ENCODE measurements around the gene FAM162B. TPM values are rescaled to one million over a fixed set of nuclear protein-coding genes. Genes with fewer than 3 reads are reported as not detected.
"Not testable (repeated sequence)": the region's sequence is repeated elsewhere in the genome, so short reads cannot be mapped to it uniquely, and the experiment has no call there.

The FAM162B gene
- polyA plus RNA-seq, 2 of the 4 experiments (the other 2 are of a cell fraction), result 0.14 TPM; not detected in 1

- TF ChIP-seq HES2 (IDR thresholded peaks at IDR 0.05), result no peak
Observed at GRCh38 chr6:116761779-116762178, 3.7 kb downstream of the FAM162B start (continued).

- CTCF ChIA-PET, result no interaction called here
- DNase-seq (ENCODE audit: low read depth in 1 of 2, low spot score in 1 of 2), result no peak
- no peaks in the 10 kb centered on the region for H3K4me1 ChIP-seq
- POLR2A ChIA-PET, result no interaction called here
- TF ChIP-seq HEYL (CRISPR knock-in tag; IDR thresholded peaks at IDR 0.05) (no peak), NPAS2 (CRISPR knock-in tag; IDR thresholded peaks at IDR 0.05; ENCODE audit: borderline replicate concordance) (no peak), NR3C1 (IDR thresholded peaks at IDR 0.05) (no peak), HDAC2 (IDR thresholded peaks at IDR 0.05) (no peak), TP53 (CRISPR knock-in tag; IDR thresholded peaks at IDR 0.05) (no peak), HOXA7 (CRISPR knock-in tag; IDR thresholded peaks at IDR 0.05) (no peak), EHF (CRISPR knock-in tag; IDR thresholded peaks at IDR 0.05) (no peak), ZFP36 (IDR thresholded peaks at IDR 0.05; ENCODE audit: borderline replicate concordance, partially characterized antibody) (no peak), ESRRA (IDR thresholded peaks at IDR 0.05; ENCODE audit: borderline replicate concordance, low read length) (no peak), RARB (CRISPR knock-in tag; IDR thresholded peaks at IDR 0.05) (no peak)
- TF ChIP-seq, protein P1, sequence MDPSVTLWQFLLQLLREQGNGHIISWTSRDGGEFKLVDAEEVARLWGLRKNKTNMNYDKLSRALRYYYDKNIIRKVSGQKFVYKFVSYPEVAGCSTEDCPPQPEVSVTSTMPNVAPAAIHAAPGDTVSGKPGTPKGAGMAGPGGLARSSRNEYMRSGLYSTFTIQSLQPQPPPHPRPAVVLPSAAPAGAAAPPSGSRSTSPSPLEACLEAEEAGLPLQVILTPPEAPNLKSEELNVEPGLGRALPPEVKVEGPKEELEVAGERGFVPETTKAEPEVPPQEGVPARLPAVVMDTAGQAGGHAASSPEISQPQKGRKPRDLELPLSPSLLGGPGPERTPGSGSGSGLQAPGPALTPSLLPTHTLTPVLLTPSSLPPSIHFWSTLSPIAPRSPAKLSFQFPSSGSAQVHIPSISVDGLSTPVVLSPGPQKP (IDR thresholded peaks at IDR 0.05; ENCODE audit: low read depth, low read length), result no peak
- TF ChIP-seq, protein P2, sequence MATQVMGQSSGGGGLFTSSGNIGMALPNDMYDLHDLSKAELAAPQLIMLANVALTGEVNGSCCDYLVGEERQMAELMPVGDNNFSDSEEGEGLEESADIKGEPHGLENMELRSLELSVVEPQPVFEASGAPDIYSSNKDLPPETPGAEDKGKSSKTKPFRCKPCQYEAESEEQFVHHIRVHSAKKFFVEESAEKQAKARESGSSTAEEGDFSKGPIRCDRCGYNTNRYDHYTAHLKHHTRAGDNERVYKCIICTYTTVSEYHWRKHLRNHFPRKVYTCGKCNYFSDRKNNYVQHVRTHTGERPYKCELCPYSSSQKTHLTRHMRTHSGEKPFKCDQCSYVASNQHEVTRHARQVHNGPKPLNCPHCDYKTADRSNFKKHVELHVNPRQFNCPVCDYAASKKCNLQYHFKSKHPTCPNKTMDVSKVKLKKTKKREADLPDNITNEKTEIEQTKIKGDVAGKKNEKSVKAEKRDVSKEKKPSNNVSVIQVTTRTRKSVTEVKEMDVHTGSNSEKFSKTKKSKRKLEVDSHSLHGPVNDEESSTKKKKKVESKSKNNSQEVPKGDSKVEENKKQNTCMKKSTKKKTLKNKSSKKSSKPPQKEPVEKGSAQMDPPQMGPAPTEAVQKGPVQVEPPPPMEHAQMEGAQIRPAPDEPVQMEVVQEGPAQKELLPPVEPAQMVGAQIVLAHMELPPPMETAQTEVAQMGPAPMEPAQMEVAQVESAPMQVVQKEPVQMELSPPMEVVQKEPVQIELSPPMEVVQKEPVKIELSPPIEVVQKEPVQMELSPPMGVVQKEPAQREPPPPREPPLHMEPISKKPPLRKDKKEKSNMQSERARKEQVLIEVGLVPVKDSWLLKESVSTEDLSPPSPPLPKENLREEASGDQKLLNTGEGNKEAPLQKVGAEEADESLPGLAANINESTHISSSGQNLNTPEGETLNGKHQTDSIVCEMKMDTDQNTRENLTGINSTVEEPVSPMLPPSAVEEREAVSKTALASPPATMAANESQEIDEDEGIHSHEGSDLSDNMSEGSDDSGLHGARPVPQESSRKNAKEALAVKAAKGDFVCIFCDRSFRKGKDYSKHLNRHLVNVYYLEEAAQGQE (IDR thresholded peaks at IDR 0.05), result no peak
- 78% methylated on average over 5 of the region's 5 CpGs for WGBS (ENCODE audit: missing lambda C conversion rate)
- no peak overlapping the region for H3K4me2 ChIP-seq
- no peaks in the 10 kb centered on the region for H3K9me3 ChIP-seq
- no peak for FAIRE-seq
- no peak for ATAC-seq
- no peak overlapping the region for H3K4me3 ChIP-seq
- H3K27ac ChIP-seq, result no peak overlapping the region
Observed at GRCh38 chr6:116745176-116745575, 20.3 kb downstream of the FAM162B start.

DNA sequence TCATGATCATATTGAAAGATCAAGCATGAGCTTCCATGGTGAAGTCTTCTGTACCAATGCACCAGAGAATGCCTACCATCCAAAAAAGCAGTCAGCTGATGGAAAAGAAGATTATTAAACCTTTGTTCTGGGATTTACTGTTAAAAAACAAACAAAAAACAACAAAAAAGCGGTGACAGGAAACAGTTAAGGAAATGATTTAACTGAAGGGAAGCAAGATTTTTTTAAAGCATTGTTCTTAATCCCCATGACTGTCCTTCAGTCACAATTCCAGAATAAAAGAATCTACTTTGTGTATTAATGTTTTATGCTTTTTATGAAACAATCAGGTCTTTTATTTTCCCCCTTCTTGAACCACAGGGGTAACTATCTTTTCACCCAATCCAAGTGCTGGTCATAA is 23.9 kb downstream of the FAM162B start:
- ChIA-PET CTCF (no interaction called here), POLR2A (no interaction called here)
- H3K4me3 ChIP-seq, result no peak overlapping the region
- WGBS (ENCODE audit: missing lambda C conversion rate), result 88% methylated on average over 1 of the region's 1 CpG
- DNase-seq (ENCODE audit: low read depth in 1 of 2, low spot score in 1 of 2) (no peak), FAIRE-seq (no peak), ATAC-seq (no peak)
- H3K4me1 ChIP-seq, result no peaks in the 10 kb centered on the region
- no peak overlapping the region for H3K4me2 ChIP-seq
- no peaks in the 10 kb centered on the region for H3K9me3 ChIP-seq
- H3K27ac ChIP-seq, result no peak overlapping the region
- no peak for TF ChIP-seq CHD4 (IDR thresholded peaks at IDR 0.05; ENCODE audit: borderline replicate concordance)
- no peak for TF ChIP-seq CBX2 (IDR thresholded peaks at IDR 0.05; ENCODE audit: borderline replicate concordance, low read depth)
- no peak for TF ChIP-seq RARB (CRISPR knock-in tag; IDR thresholded peaks at IDR 0.05)
- no peak for TF ChIP-seq FOXS1 (CRISPR knock-in tag; IDR thresholded peaks at IDR 0.05)
- no peak for TF ChIP-seq HDAC2 (IDR thresholded peaks at IDR 0.05)
- no peak for TF ChIP-seq NPAS2 (CRISPR knock-in tag; IDR thresholded peaks at IDR 0.05; ENCODE audit: borderline replicate concordance)
- no peak for TF ChIP-seq CHD2 (IDR thresholded peaks at IDR 0.05; ENCODE audit: low read length, partially characterized antibody)
- TF ChIP-seq JUNB (IDR thresholded peaks at IDR 0.05), result no peak
- TF ChIP-seq MAZ (IDR thresholded peaks at IDR 0.05; ENCODE audit: borderline replicate concordance, low read depth, low read length), result no peak
- TF ChIP-seq, protein P3, sequence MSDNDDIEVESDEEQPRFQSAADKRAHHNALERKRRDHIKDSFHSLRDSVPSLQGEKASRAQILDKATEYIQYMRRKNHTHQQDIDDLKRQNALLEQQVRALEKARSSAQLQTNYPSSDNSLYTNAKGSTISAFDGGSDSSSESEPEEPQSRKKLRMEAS (IDR thresholded peaks at IDR 0.05), result no peak
- no peak for TF ChIP-seq RNF2 (IDR thresholded peaks at IDR 0.05; ENCODE audit: borderline replicate concordance, low read depth)
- no peak for TF ChIP-seq E2F6 (IDR thresholded peaks at IDR 0.05; ENCODE audit: borderline replicate concordance, low read depth)
- TF ChIP-seq MAFK (IDR thresholded peaks at IDR 0.05; ENCODE audit: partially characterized antibody), result no peak
- TF ChIP-seq CBX8 (IDR thresholded peaks at IDR 0.05), result no peak
- no peak for TF ChIP-seq ZSCAN20 (CRISPR knock-in tag; IDR thresholded peaks at IDR 0.05)
- no peak for TF ChIP-seq TFCP2L1 (CRISPR knock-in tag; IDR thresholded peaks at IDR 0.05)
- no peak for TF ChIP-seq HOXB5 (CRISPR knock-in tag; IDR thresholded peaks at IDR 0.05)
- no peak for TF ChIP-seq SMC3 (IDR thresholded peaks at IDR 0.05)

DNA sequence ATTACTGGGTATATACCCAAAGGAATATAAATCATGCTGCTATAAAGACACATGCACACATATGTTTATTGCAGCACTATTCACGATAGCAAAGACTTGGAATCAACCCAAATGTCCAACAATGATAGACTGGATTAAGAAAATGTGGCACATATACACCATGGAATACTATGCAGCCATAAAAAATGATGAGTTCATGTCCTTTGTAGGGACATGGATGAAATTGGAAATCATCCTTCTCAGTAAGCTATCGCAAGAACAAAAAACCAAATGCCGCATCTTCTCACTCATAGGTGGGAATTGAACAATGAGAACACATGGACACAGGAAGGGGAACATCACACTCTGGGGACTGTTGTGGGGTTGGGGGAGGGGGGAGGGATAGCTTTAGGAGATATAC is 25.0 kb downstream of the FAM162B start:
- FAIRE-seq; CTCF ChIA-PET; H3K9me3 ChIP-seq; DNase-seq (ENCODE audit: low read depth in 1 of 2, low spot score in 1 of 2); H3K4me1 ChIP-seq; POLR2A ChIA-PET; H3K4me3 ChIP-seq; ATAC-seq; H3K27ac ChIP-seq; H3K4me2 ChIP-seq: not testable (repeated sequence)
- 92% methylated on average over 2 of the region's 3 CpGs for WGBS (ENCODE audit: missing lambda C conversion rate)

Measured in A549 (cell line).